A673 (cell line): ENCODE measurements around the gene CPLX1. TPM values are rescaled to one million over a fixed set of nuclear protein-coding genes. Genes with fewer than 3 reads are reported as not detected.
"Not testable (repeated sequence)": the region's sequence is repeated elsewhere in the genome, so short reads cannot be mapped to it uniquely, and the experiment has no call there.

Experiments used
- BruUV-seq: library from RNA; stranded (reverse); fragments of 400-500 nt; replicated peaks from 2 replicates; lab custom pipeline; 2021; lab: Mats Ljungman, UMichigan
- CTCF ChIA-PET: fragments of 300-600 bp; sonication (Branson Sonifier 250); formaldehyde crosslinking; loops from one replicate; lab custom pipeline; 2022; ENCODE audit warnings: antibody characterized with exemption; lab: Charles Lee
- POLR2A ChIA-PET: fragments of 300-600 bp; sonication (Branson Sonifier 250); formaldehyde crosslinking; loops from one replicate; lab custom pipeline; 2022; ENCODE audit warnings: antibody characterized with exemption; ENCODE audit not compliant: low non-redundant PET; lab: Charles Lee
- DNase-seq: peaks from one replicate; pipeline ENCODE4 v3.0.0-alpha.2; 2015; ENCODE audit warnings: low spot score
- H3K27ac ChIP-seq: fragments of 200-600 bp; sonication (generic); 2 replicates; pipeline ENCODE4 v1.5.1; 2016; ENCODE audit warnings: mixed run types, low read depth, mild to moderate bottlenecking, mixed read lengths, antibody characterized with exemption, low read length; ENCODE audit not compliant: poor library complexity, severe bottlenecking
- H3K27me3 ChIP-seq: fragments of 200-600 bp; sonication (generic); replicated peaks from 2 replicates; pipeline ENCODE4 v1.6.1; 2017; ENCODE audit warnings: mixed run types, low read depth, mild to moderate bottlenecking, mixed read lengths, antibody characterized with exemption, low read length; ENCODE audit not compliant: insufficient read depth, poor library complexity
- H3K36me3 ChIP-seq: fragments of 200-600 bp; sonication (generic); 2 replicates; pipeline ENCODE4 v1.6.1; 2016; ENCODE audit warnings: mixed run types, mild to moderate bottlenecking, mixed read lengths, antibody characterized with exemption, low read length; ENCODE audit not compliant: insufficient read depth, poor library complexity, severe bottlenecking
- H3K4me1 ChIP-seq: fragments of 200-600 bp; sonication (generic); 2 replicates; pipeline ENCODE4 v1.6.1; 2017; ENCODE audit warnings: mixed run types, mild to moderate bottlenecking, mixed read lengths, antibody characterized with exemption, low read length; ENCODE audit not compliant: insufficient read depth, poor library complexity, severe bottlenecking
- H3K4me3 ChIP-seq: fragments of 200-600 bp; sonication (generic); 2 replicates; pipeline ENCODE4 v1.5.1; 2016; ENCODE audit warnings: low read depth, mixed run types, mild to moderate bottlenecking, mixed read lengths, low read length; ENCODE audit not compliant: poor library complexity, severe bottlenecking
- H3K9me3 ChIP-seq: fragments of 200-600 bp; sonication (generic); 2 replicates; pipeline ENCODE4 v1.6.1; 2016; ENCODE audit warnings: mixed run types, low read depth, mild to moderate bottlenecking, mixed read lengths, antibody characterized with exemption, low read length; ENCODE audit not compliant: poor library complexity, severe bottlenecking
- EZH2 ChIP-seq: fragments of 200-600 bp; sonication (generic); IDR thresholded peaks from 2 replicates; pipeline ENCODE4 v1.6.1; 2017; ENCODE audit warnings: borderline replicate concordance, low read depth, mild to moderate bottlenecking, mixed read lengths, antibody characterized with exemption, low read length; ENCODE audit not compliant: poor library complexity, severe bottlenecking
- intact Hi-C: fragments of 100-400 bp; cut with micrococcal nuclease; formaldehyde crosslinking; loops from one replicate; pipeline ENCODE4 v1.10.0; 2022; ENCODE audit not compliant: unreplicated experiment
- total RNA-seq: library from RNA; stranded (reverse); gene quantifications from 2 replicates; pipeline ENCODE4 v1.2.3, GENCODE V29; 2021
- TF ChIP-seq, protein P1 (sequence below): fragments of 300-800, 200-600 bp; sonication (generic); conservative IDR thresholded peaks from 2 replicates; pipeline ENCODE4 v1.5.1; 2017; ENCODE audit warnings: low read depth, mild to moderate bottlenecking, antibody characterized with exemption, low read length, moderate library complexity, mixed read lengths

The CPLX1 gene
- total RNA-seq, 1 experiment from 2014 or later = 4.6 TPM

DNA sequence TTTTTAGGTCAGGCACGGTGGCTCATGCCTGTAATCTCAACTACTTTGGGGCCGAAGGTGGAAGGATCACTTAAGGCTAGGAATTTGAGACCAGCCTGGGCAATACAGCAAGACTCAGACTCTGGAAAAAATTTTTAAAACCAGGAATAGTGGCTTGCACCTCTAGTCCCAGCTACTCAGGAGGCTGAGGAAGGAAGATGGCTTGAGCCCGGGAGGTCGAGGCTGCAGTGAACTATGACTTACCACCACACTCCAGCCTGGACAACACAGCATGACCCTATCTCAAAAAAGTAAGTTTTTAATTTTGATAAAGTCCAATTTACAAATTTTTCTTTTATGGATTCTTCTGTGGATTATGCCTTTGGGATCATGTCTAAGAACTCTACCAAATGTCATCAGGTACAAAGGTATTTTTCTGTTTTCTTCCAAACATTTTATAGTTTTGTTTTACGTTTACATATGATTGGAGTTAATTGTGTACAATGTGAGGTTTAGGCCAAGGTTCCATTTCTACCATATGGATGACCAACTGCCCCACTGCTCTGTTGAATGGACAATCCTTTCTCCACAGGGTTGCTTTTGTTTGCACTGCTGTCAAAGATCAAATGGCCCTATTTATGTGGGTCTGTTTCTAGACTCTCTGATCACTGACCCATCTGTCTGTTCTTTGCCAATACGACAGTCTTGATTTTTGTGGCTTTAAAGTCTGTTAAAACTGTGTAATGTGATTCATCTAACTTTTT lies 48.2 kb downstream of the CPLX1 start:
- Histone ChIP-seq H3K4me3 (no peak overlapping the region), H3K27me3 (no peaks in the 10 kb centered on the region), H3K9me3 (no peaks in the 10 kb centered on the region), H3K4me1 (peaks cover 13% of the 10 kb centered on the region), H3K27ac (no peak overlapping the region), H3K36me3 (peaks cover 65% of the 10 kb centered on the region)
- CTCF ChIA-PET = no interaction called here
- no peak for DNase-seq
- POLR2A ChIA-PET = no interaction called here
- intact Hi-C loops = no loop called here
- TF ChIP-seq EZH2 = no peak
- TF ChIP-seq, protein P1, sequence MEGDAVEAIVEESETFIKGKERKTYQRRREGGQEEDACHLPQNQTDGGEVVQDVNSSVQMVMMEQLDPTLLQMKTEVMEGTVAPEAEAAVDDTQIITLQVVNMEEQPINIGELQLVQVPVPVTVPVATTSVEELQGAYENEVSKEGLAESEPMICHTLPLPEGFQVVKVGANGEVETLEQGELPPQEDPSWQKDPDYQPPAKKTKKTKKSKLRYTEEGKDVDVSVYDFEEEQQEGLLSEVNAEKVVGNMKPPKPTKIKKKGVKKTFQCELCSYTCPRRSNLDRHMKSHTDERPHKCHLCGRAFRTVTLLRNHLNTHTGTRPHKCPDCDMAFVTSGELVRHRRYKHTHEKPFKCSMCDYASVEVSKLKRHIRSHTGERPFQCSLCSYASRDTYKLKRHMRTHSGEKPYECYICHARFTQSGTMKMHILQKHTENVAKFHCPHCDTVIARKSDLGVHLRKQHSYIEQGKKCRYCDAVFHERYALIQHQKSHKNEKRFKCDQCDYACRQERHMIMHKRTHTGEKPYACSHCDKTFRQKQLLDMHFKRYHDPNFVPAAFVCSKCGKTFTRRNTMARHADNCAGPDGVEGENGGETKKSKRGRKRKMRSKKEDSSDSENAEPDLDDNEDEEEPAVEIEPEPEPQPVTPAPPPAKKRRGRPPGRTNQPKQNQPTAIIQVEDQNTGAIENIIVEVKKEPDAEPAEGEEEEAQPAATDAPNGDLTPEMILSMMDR = no peak
- TSS peak; percentile 5 for BruUV-seq

DNA sequence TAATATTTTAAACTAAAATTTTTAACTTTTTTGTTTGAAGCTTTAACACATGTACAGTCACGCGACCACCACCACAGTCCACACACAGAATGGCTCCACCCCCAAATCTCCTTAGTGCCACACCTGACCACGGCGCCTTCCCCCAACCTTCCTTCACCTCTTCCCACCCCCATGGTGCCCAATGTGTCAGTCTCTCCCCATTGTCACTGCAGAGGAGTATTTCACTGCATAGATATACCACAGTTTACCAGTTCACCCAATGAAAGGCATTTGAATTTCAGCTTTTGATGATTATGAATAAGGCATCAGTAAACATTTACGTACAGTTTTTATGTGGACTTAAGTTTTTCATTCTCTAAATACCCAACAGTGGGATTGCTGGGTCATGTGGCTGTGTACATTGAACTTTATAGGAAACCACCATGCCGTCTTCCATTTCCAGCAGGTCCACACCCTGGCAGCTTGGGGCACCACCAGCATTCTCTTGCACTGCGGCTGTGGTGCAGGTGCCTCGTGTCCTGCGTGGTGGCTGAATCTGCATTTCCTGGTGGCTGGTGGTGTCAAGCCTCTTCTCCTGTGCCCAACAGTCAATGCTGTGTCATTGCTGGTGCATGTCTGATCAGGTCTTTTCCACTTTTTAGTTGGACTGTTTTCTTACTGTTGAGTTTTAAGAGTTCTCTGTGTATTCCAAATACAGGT lies 49.0 kb downstream of the CPLX1 start:
- Histone ChIP-seq H3K4me1 (peaks cover 13% of the 10 kb centered on the region), H3K36me3 (peaks cover 66% of the 10 kb centered on the region), H3K27ac (no peak overlapping the region), H3K4me3 (no peak overlapping the region), H3K9me3 (no peaks in the 10 kb centered on the region), H3K27me3 (no peaks in the 10 kb centered on the region)
- intact Hi-C loops = no loop called here
- no peak for DNase-seq
- BruUV-seq = no TSS peak
- TF ChIP-seq, protein P1 = no peak
- no peak for TF ChIP-seq EZH2
- ChIA-PET CTCF (no interaction called here), POLR2A (no interaction called here)

DNA sequence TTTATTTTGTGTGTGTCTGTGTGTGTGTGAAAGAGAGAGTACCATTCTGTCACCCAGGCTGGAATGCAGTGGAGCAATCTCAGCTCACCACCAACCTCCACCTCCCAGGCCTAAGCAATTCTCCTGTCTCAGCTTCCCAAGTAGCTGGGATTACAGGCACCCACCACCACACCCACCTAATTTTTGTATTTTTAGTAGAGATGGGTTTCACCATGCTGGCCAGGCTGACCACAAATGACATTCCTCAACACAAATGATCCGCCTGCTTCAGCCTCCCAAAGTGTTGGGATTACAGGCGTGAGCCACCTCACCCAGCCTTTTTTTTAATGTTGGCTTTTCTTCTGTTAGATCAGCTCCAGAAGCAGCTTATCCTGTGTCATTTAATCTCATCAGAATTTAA lies 50.4 kb downstream of the CPLX1 start:
- DNase-seq, H3K27ac ChIP-seq, BruUV-seq, POLR2A ChIA-PET, H3K4me3 ChIP-seq, H3K9me3 ChIP-seq, CTCF ChIA-PET, H3K27me3 ChIP-seq, intact Hi-C loops: not testable (repeated sequence)
- Histone ChIP-seq H3K36me3 (peaks cover 64% of the 10 kb centered on the region), H3K4me1 (peaks cover 13% of the 10 kb centered on the region)

DNA sequence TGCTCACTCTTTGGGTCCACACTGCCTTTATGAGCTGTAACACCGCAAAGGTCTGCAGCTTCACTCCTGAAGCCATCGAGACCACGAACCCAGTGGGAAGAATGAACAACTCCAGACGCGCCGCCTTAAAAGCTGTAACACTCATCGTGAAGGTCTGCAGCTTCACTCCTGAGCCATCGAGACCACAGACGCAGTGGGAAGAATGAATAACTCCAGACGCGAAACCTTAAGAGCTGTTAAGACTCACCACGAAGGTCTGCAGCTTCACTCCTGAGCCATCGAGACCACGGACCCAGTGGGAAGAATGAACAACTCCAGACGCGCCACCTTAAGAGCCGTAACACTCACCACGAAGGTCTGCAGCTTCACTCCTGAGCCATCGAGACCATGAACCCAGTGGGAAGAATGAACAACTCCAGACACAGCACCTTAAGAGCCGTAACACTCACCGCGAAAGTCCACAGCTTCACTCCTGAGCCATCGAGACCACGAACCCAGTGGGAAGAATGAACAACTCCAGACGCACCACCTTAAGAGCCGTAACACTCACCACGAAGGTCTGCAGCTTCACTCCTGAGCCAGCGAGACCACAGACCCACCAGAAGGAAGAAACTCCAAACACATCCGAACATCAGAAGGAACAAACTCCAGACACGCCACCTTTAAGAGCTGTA lies 51.4 kb downstream of the CPLX1 start:
- H3K9me3 ChIP-seq, POLR2A ChIA-PET, H3K4me1 ChIP-seq, intact Hi-C loops, BruUV-seq, DNase-seq, H3K27ac ChIP-seq, H3K4me3 ChIP-seq, H3K27me3 ChIP-seq: not testable (repeated sequence)
- H3K36me3 ChIP-seq = peaks cover 64% of the 10 kb centered on the region
- CTCF ChIA-PET = interaction anchor here (0.7 kb wide), 1 partner anchor 101 kb away, joined by 3 read pairs; the partner anchor contains the start of gene ATP5ME
